HepG2 (cell line): ENCODE measurements around the gene STEAP1. TPM values are rescaled to one million over a fixed set of nuclear protein-coding genes. Genes with fewer than 3 reads are reported as not detected.
A peak's percentile ranks its signal among the peaks of the same experiment; 100 is the strongest.

Experiments used
- ARID4A ChIP-seq: sonication (generic); formaldehyde crosslinking; IDR thresholded peaks from 2 replicates; pipeline ENCODE4 v1.5.0; 2020; ENCODE audit warnings: mild to moderate bottlenecking, missing genetic modification reagents, borderline replicate concordance
- ARNT ChIP-seq: fragments of 450-650 bp; IDR thresholded peaks from 2 replicates; pipeline ENCODE4 v1.6.1; 2017
- ATF4 ChIP-seq, 2 experiments: fragments of 450-650 bp in 1 of 2; sonication (generic) in 1 of 2; formaldehyde crosslinking; IDR thresholded peaks; 2 replicates each; pipeline versions ENCODE4 v1.5.0 to v1.8.0; 2020 to 2022; ENCODE audit warnings: mild to moderate bottlenecking in 1 of 2, missing genetic modification reagents in 1 of 2
- CHCHD3 ChIP-seq: sonication (generic); formaldehyde crosslinking; IDR thresholded peaks from 2 replicates; pipeline ENCODE4 v1.8.0; 2022; ENCODE audit warnings: mild to moderate bottlenecking, missing genetic modification reagents, moderate library complexity
- ELF1 ChIP-seq: sonication (generic); formaldehyde crosslinking; IDR thresholded peaks from 2 replicates; pipeline ENCODE4 v1.4.0; 2020; ENCODE audit warnings: missing genetic modification reagents
- JUND ChIP-seq: sonication (generic); formaldehyde crosslinking; IDR thresholded peaks from 2 replicates; pipeline ENCODE4 v1.8.0; 2022; ENCODE audit warnings: mild to moderate bottlenecking, missing genetic modification reagents
- NFKB2 ChIP-seq: sonication (generic); formaldehyde crosslinking; IDR thresholded peaks from 2 replicates; pipeline ENCODE4 v1.4.0; 2020; ENCODE audit warnings: missing genetic modification reagents, borderline replicate concordance
- SMARCE1 ChIP-seq: fragments of 450-650 bp; IDR thresholded peaks from 2 replicates; pipeline ENCODE4 v1.6.1; 2017; ENCODE audit warnings: borderline replicate concordance
- SNAPC4 ChIP-seq: sonication (generic); formaldehyde crosslinking; IDR thresholded peaks from 2 replicates; pipeline ENCODE4 v1.4.0; 2020; ENCODE audit warnings: mild to moderate bottlenecking, missing genetic modification reagents
- ZFP36L2 ChIP-seq: sonication (generic); formaldehyde crosslinking; IDR thresholded peaks from 2 replicates; pipeline ENCODE4 v1.4.0; 2020; ENCODE audit warnings: missing genetic modification reagents
- ZFP62 ChIP-seq: sonication (generic); formaldehyde crosslinking; IDR thresholded peaks from 2 replicates; pipeline ENCODE4 v1.4.0; 2020; ENCODE audit warnings: missing genetic modification reagents
- ZMYM3 ChIP-seq: sonication (generic); formaldehyde crosslinking; IDR thresholded peaks from 2 replicates; pipeline ENCODE4 v1.5.1; 2020; ENCODE audit warnings: mild to moderate bottlenecking, missing genetic modification reagents
- ZNF143 ChIP-seq: sonication (generic); formaldehyde crosslinking; IDR thresholded peaks from 2 replicates; pipeline ENCODE4 v1.4.0; 2020; ENCODE audit warnings: missing genetic modification reagents
- ZNF292 ChIP-seq: sonication (generic); formaldehyde crosslinking; IDR thresholded peaks from 2 replicates; pipeline ENCODE4 v1.8.1; 2022; ENCODE audit warnings: mild to moderate bottlenecking, low read depth, missing genetic modification reagents, borderline replicate concordance
- ZNF451 ChIP-seq: sonication (generic); formaldehyde crosslinking; IDR thresholded peaks from 2 replicates; pipeline ENCODE4 v1.5.0; 2020; ENCODE audit warnings: mild to moderate bottlenecking, missing genetic modification reagents
- ZNF644 ChIP-seq: IDR thresholded peaks from 2 replicates; pipeline ENCODE4 v1.6.1; 2016; ENCODE audit warnings: low read depth
- ZNF709 ChIP-seq: sonication (generic); formaldehyde crosslinking; IDR thresholded peaks from 2 replicates; pipeline ENCODE4 v1.5.0; 2020; ENCODE audit warnings: mild to moderate bottlenecking, missing genetic modification reagents
- ZNF713 ChIP-seq: sonication (generic); formaldehyde crosslinking; IDR thresholded peaks from 2 replicates; pipeline ENCODE4 v1.4.0; 2020; ENCODE audit warnings: mild to moderate bottlenecking, missing genetic modification reagents
- ZNF850 ChIP-seq: sonication (generic); formaldehyde crosslinking; conservative IDR thresholded peaks from 2 replicates; pipeline ENCODE4 v1.9.0; 2021; ENCODE audit warnings: mild to moderate bottlenecking, missing genetic modification reagents
- ZSCAN12 ChIP-seq: sonication (generic); formaldehyde crosslinking; IDR thresholded peaks from 2 replicates; pipeline ENCODE4 v1.9.0; 2021; ENCODE audit warnings: mild to moderate bottlenecking, missing genetic modification reagents
- ZSCAN25 ChIP-seq: sonication (generic); formaldehyde crosslinking; IDR thresholded peaks from 2 replicates; pipeline ENCODE4 v1.8.0; 2022; ENCODE audit warnings: mild to moderate bottlenecking, missing genetic modification reagents
- polyA plus RNA-seq, 8 experiments: library from polyadenylated mRNA; depleted of rRNA in 3 of 8; stranded (reverse) in 7 of 8; unstranded in 1 of 8; fragments of >200 nt; fragmentation: Illumina TruSeq in 4 of 8; extraction: Trizol in 4 of 8; gene quantifications; 2 replicates each; pipeline versions ENCODE4 v1.2.1 to v1.2.3, GENCODE V29; 2011 to 2016; ENCODE audit warnings: low read depth in 4 of 8, missing spikeins in 1 of 8, mixed read lengths in 1 of 8; ENCODE audit not compliant: insufficient read depth in 1 of 8
- total RNA-seq, 5 experiments: library from RNA; depleted of rRNA; stranded (reverse); fragments of >200 nt; fragmentation: Illumina TruSeq; extraction: Trizol; gene quantifications; 2 replicates each; pipeline ENCODE4 v1.2.3, GENCODE V29; 2016; ENCODE audit warnings: low read depth in 1 of 5

STEAP1 gene
- total and polyA plus RNA-seq, 2 of the 13 experiments (the other 11 are each of a cell fraction or from before 2014, with no cell fraction given), result 23.2 to 24.2 TPM

- TF ChIP-seq NFKB2 (CRISPR knock-in tag) (peak; percentile 82; the same call in 1 of the 2 replicates), ELF1 (no peak), ZNF451 (CRISPR knock-in tag) (peak; percentile 93), ZNF713 (CRISPR knock-in tag) (no peak), ARID4A (CRISPR knock-in tag) (peak; percentile 90), ZFP62 (no peak), ZNF709 (CRISPR knock-in tag) (no peak), ZFP36L2 (CRISPR knock-in tag) (no peak), ZSCAN25 (peak; percentile 85), CHCHD3 (CRISPR knock-in tag) (no peak; the same call in 1 of the 2 replicates), ZNF143 (no peak; the same call in 1 of the 2 replicates), ZNF292 (peak; percentile 97; the same call in 1 of the 2 replicates), ZSCAN12 (CRISPR knock-in tag) (no peak), JUND (CRISPR knock-in tag) (no peak), ARNT (no peak), ZNF644 (CRISPR knock-in tag) (no peak), SNAPC4 (CRISPR knock-in tag) (0 out of 2 replicates have a peak, but pooled peaks have one; percentile 38), ZMYM3 (peak; percentile 79), SMARCE1 (no peak), ATF4 (CRISPR knock-in tag; IDR thresholded peaks at IDR 0.05) (peak in 1 of 2 experiments; percentile 73; a peak in 2 of 4 replicates), ZNF850 (CRISPR knock-in tag) (no peak)
Observed at GRCh38 chr7:90211391-90212148, 57.3 kb downstream of the STEAP1 start, which contains the start of gene STEAP2 (continued).
